ENCODE data around the gene IQCE.
A peak's percentile ranks its signal among the peaks of the same experiment; 100 is the strongest.

Gene IQCE

DNA sequence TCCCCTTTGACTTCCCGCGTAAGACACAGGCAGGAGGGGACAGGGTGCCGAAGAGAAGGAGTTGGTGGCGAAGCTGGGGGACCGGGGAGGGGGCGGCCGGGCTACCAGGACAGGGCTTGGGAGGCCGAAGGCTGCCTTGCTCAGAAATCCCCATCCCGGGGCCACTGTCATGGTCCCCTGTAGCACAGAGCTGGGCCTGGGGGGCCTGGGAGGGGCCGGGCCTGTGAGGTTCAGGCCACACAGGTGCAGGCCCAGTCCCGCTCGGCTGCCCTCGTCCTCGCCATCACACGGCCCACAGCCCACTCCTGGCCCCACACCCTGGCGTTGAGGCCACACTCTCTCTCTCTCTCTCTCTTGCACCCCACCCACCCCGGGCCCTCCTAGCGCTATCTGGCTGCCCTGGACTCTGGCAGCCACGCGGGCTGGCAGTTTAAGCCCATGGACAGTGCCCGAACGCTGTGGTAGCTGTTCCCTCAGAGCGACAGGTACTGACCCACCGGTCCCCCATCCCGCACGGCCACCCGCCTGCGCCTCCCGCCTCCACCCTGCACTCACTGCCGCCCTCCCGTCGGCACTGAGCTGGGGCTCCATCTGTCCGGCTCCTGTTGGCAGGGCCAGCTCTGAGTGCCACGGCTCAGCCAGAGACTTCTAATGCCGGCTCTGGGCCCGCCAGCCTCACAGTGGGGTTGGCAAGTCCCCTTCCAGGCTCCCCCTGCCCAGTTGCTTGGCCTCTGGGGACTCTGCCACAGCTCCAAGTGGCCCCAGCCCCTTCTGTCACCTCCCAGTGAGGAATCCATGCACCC lies 101.0 kb downstream of the IQCE start:
- Histone ChIP-seq H3K36me3 (replicated peaks) (peaks cover 43% of the 10 kb centered on the region), H3K4me3 (ENCODE audit: low read depth, low read length) (no peak overlapping the region), H3K27ac (no peak overlapping the region), H3K27me3 (replicated peaks) (no peaks in the 10 kb centered on the region)
- in situ Hi-C loops (cut with HindIII; ENCODE audit: low pct_ligation_motif_present, low sequenced_read_pairs), result no loop called here
- TF ChIP-seq, protein P1, sequence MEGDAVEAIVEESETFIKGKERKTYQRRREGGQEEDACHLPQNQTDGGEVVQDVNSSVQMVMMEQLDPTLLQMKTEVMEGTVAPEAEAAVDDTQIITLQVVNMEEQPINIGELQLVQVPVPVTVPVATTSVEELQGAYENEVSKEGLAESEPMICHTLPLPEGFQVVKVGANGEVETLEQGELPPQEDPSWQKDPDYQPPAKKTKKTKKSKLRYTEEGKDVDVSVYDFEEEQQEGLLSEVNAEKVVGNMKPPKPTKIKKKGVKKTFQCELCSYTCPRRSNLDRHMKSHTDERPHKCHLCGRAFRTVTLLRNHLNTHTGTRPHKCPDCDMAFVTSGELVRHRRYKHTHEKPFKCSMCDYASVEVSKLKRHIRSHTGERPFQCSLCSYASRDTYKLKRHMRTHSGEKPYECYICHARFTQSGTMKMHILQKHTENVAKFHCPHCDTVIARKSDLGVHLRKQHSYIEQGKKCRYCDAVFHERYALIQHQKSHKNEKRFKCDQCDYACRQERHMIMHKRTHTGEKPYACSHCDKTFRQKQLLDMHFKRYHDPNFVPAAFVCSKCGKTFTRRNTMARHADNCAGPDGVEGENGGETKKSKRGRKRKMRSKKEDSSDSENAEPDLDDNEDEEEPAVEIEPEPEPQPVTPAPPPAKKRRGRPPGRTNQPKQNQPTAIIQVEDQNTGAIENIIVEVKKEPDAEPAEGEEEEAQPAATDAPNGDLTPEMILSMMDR (IDR thresholded peaks at IDR 0.05; ENCODE audit: low read depth, low read length, missing control alignments), result no peak
- DNase-seq, result no peak

DNA sequence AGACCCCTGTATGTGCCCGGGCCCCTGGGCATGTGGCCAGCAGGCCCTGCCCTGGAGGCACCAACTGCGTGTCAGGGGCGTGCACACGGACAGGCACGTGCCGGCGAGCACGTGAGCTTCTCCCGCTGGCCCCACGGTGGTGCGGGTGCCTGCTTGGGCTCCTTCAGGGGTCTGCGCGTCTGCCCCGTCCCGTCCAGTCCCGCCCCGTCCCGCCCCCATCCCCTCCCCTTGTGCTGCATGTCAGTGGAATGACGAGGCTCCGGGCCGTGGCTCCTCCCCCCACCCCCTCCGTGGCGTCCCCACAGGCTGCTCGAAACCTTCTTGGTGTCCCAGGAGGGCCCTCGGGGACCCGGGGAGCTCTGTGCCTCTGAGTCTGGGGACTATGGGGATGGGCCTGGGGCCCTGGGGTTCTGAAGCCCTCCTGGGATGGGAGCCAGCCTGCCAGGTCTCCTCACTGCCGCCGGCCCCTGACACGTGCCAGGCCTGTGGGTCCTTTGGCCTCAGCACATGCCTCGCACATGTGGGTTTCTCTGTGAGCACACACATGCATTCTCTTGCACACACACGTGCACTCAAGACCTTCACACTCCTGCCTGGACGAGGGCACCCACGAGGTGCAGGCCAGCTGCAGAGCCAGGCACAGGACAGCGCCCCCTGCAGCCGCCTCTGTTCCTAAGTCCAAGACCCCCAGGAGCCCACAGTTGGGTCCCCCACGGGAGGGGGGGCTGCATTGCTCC lies 101.7 kb downstream of the IQCE start:
- DNase-seq, result no peak
- in situ Hi-C loops (cut with HindIII; ENCODE audit: low pct_ligation_motif_present, low sequenced_read_pairs), result no loop called here
- peaks cover 40% of the 10 kb centered on the region for H3K36me3 ChIP-seq (replicated peaks)
- H3K27ac ChIP-seq, result no peak overlapping the region
- TF ChIP-seq, protein P1 (IDR thresholded peaks at IDR 0.05; ENCODE audit: low read depth, low read length, missing control alignments), result peak; percentile 62
- no peaks in the 10 kb centered on the region for H3K27me3 ChIP-seq (replicated peaks)
- no peak overlapping the region for H3K4me3 ChIP-seq (ENCODE audit: low read depth, low read length)

DNA sequence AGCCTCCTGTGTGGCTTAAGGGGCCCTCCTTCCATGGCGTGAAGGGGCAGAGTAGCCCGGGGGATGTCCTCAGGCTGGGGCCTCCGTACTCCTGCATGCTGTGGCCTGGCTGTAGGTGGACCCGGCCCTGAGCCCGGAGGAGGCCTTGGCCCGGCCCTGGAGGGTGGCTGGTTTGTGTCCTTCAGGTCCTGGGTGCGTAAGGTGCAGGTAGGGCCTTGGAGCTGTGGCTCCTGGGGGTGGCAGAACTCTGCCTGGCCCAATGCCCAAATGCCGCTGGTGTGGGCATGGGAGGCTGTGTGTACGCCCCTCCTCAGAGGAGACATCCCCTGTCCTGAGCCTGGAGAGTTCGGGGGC lies 102.3 kb downstream of the IQCE start:
- H3K4me3 ChIP-seq (ENCODE audit: low read depth, low read length), result no peak overlapping the region
- TF ChIP-seq, protein P1 (IDR thresholded peaks at IDR 0.05; ENCODE audit: low read depth, low read length, missing control alignments), result no peak
- H3K36me3 ChIP-seq (replicated peaks), result peaks cover 39% of the 10 kb centered on the region
- DNase-seq, result no peak
- in situ Hi-C loops (cut with HindIII; ENCODE audit: low pct_ligation_motif_present, low sequenced_read_pairs), result no loop called here
- no peak overlapping the region for H3K27ac ChIP-seq
- no peaks in the 10 kb centered on the region for H3K27me3 ChIP-seq (replicated peaks)

DNA sequence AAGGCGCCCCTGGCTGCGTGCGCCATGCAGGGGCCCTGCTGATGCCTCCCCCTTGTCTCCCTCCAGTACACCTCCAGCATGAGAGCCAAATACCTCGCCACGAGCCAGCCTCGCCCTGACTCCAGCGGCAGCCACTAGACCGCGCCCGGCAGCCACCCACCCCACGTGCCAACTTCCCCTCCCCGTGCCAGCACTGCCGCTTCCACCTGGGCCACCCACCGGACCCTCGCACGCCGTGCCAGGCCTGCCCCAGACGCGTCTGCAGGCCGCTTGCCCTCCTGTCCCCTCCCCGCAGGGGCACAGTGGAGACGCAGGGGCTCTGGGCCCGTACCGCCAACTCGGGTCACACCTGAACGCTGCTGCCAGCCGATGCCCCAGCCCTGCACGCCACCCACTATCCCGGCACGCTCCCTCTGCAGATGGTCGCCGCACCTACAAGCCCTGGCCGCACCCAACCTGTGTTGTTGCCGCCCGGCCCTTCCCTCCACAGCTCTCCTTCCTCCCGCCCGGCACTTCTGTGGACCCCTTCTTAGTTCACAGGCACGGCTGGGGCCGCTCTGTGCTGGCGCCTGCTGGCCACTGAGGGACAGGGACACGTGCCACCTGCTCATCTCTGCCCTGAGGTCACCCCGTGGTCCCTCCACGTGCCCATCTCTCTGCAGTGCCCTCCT lies 103.0 kb downstream of the IQCE start:
- Histone ChIP-seq H3K27me3 (replicated peaks) (no peaks in the 10 kb centered on the region), H3K36me3 (replicated peaks) (peaks cover 33% of the 10 kb centered on the region), H3K4me3 (ENCODE audit: low read depth, low read length) (no peak overlapping the region), H3K27ac (no peak overlapping the region)
- in situ Hi-C loops (cut with HindIII; ENCODE audit: low pct_ligation_motif_present, low sequenced_read_pairs), result no loop called here
- DNase-seq, result no peak
- TF ChIP-seq, protein P1 (IDR thresholded peaks at IDR 0.05; ENCODE audit: low read depth, low read length, missing control alignments), result peak; percentile 42

DNA sequence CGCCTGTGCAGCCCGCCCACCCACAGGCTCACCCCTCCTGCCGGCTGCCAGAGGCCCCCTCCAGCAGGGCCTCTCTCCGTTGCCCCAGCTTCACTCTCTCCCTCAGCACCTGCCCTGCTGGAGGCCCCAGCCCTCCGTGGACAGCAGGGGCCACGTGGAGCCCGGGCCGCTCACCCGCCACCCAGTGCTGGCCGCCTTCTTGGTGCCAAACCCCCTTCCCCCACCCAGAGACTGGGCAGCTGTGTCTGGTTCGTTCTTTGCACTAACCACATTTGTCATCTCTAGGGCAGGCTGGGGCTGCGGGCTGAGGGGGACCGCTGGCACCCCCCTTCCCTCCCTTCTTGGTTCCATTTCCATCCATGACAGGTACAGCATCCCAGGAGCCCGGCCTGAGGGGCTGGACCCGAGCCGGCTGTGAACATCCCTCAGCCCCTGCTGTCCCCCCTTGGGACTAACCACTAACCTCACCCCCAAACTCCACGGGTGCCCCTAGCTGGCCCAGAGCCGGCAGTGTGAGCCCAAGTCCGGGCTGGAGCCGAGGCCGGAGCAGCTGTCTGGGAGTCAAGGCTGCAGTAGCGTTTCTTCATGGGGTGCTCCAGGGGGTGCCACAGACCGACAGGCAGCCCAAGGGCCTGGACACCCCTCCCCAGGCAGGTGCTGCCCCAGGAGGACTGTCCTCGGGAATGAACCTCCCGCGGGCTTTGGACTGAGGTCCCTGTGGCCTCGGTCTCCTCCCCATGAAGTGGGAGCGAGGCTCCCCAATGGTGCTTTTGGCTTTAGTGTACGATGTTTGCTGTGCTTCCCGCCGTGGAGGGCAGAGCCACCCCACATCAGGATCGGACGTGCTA lies 103.7 kb downstream of the IQCE start:
- Histone ChIP-seq H3K4me3 (ENCODE audit: low read depth, low read length) (no peak overlapping the region), H3K27me3 (replicated peaks) (no peaks in the 10 kb centered on the region), H3K36me3 (replicated peaks) (peaks cover 27% of the 10 kb centered on the region), H3K27ac (no peak overlapping the region)
- no peak for DNase-seq
- TF ChIP-seq, protein P1 (IDR thresholded peaks at IDR 0.05; ENCODE audit: low read depth, low read length, missing control alignments), result no peak
- in situ Hi-C loops (cut with HindIII; ENCODE audit: low pct_ligation_motif_present, low sequenced_read_pairs), result no loop called here
